ENCODE results near the gene CES2. TPM values are rescaled to one million over a fixed set of nuclear protein-coding genes. Genes with fewer than 3 reads are reported as not detected.

The CES2 gene
- total and polyA plus RNA-seq, 9 of the 15 experiments (the other 6 are each of a cell fraction or from before 2014, with no cell fraction given): 2.2 to 37.9 (median 24.4) TPM

DNA sequence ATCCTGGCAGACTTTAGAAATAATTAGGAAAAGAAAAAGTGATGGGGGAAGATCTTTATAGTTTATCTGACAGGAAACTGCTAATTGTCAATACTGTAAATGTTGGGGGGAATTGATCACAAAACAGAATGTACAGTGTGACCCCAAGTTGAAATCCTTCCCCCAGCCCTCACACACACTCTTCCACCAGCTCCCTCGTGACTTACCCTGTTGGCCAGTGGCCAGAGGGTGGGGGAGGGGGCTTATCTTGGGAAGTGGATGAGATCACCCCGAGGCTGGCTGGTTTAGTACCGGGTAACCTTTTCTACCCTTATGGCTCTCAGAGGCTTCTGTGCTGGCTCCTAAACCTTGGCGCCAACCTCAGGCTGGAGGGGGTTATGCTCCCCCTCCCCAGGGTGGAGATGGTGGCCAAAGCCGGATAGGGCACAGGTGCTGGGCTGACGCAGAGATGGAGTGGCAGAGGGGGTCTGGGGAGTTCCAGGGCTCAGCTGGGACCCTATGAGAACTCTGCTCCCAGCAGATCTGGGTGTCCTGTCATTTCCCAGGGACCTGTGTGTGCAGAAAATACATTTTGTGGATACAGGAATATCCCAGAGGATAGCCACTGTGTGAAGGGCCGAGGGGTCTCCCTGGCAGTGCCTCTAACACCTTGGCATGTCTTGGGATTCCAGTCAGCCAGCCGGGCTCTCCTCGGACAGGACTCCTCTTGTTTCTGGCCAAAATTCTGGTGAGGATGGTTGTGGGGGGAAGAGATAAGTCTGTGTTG is 35.2 kb upstream of the CES2 start (continued):
- TF ChIP-seq JUND (IDR thresholded peaks at IDR 0.05; ENCODE audit: borderline replicate concordance, low read depth, low read length) (peak; percentile 100), JUND (tag; IDR thresholded peaks at IDR 0.05; ENCODE audit: borderline replicate concordance, low read depth, low read length) (peak; percentile 99), TCF7L2 (IDR thresholded peaks at IDR 0.05; ENCODE audit: low read depth, low read length) (no peak), BRD9 (IDR thresholded peaks at IDR 0.05; ENCODE audit: low read depth, partially characterized antibody) (peak; percentile 92), MXI1 (IDR thresholded peaks at IDR 0.05; ENCODE audit: low read depth, low read length) (no peak), CBFA2T2 (conservative IDR thresholded peaks at IDR 0.05) (peak; percentile 46), POLR2A (conservative IDR thresholded peaks at IDR 0.05) (peak; percentile 69), HDAC6 (IDR thresholded peaks at IDR 0.05; ENCODE audit: low read depth, low read length) (no peak), ILK (tag; IDR thresholded peaks at IDR 0.05; ENCODE audit: borderline replicate concordance, low read depth) (no peak), L3MBTL2 (IDR thresholded peaks at IDR 0.05) (peak; percentile 83), STAG1 (CRISPR knock-in tag; IDR thresholded peaks at IDR 0.05; ENCODE audit: borderline replicate concordance) (no peak), SMARCC2 (IDR thresholded peaks at IDR 0.05; ENCODE audit: low read depth) (peak; percentile 82), KDM5B (IDR thresholded peaks at IDR 0.05; ENCODE audit: insufficient replicate concordance, low read depth, low read length) (peak; percentile 66), YY1 (IDR thresholded peaks at IDR 0.05; ENCODE audit: borderline replicate concordance in 1 of 3, control insufficient read depth in 1 of 3, extremely low read depth in 1 of 3, insufficient read depth in 3 of 3, insufficient read length in 1 of 3, insufficient replicate concordance in 2 of 3, low read depth in 1 of 3, low read length in 2 of 3) (peak in 1 of 3 experiments; percentile 14), NFIC (IDR thresholded peaks at IDR 0.05) (peak; percentile 100), EGR1 (conservative IDR thresholded peaks at IDR 0.05) (peak; percentile 4; the same call in 1 of the 2 replicates), NR4A1 (CRISPR knock-in tag; IDR thresholded peaks at IDR 0.05) (no peak), NR4A1 (tag; IDR thresholded peaks at IDR 0.05) (peak; percentile 17; the same call in 1 of the 2 replicates), CEBPB (tag; IDR thresholded peaks at IDR 0.05) (peak; percentile 5)
- TF ChIP-seq, protein P1, sequence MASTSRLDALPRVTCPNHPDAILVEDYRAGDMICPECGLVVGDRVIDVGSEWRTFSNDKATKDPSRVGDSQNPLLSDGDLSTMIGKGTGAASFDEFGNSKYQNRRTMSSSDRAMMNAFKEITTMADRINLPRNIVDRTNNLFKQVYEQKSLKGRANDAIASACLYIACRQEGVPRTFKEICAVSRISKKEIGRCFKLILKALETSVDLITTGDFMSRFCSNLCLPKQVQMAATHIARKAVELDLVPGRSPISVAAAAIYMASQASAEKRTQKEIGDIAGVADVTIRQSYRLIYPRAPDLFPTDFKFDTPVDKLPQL (IDR thresholded peaks at IDR 0.05; ENCODE audit: extremely low read depth, insufficient read length): peak; percentile 85
- TF ChIP-seq, protein P2, sequence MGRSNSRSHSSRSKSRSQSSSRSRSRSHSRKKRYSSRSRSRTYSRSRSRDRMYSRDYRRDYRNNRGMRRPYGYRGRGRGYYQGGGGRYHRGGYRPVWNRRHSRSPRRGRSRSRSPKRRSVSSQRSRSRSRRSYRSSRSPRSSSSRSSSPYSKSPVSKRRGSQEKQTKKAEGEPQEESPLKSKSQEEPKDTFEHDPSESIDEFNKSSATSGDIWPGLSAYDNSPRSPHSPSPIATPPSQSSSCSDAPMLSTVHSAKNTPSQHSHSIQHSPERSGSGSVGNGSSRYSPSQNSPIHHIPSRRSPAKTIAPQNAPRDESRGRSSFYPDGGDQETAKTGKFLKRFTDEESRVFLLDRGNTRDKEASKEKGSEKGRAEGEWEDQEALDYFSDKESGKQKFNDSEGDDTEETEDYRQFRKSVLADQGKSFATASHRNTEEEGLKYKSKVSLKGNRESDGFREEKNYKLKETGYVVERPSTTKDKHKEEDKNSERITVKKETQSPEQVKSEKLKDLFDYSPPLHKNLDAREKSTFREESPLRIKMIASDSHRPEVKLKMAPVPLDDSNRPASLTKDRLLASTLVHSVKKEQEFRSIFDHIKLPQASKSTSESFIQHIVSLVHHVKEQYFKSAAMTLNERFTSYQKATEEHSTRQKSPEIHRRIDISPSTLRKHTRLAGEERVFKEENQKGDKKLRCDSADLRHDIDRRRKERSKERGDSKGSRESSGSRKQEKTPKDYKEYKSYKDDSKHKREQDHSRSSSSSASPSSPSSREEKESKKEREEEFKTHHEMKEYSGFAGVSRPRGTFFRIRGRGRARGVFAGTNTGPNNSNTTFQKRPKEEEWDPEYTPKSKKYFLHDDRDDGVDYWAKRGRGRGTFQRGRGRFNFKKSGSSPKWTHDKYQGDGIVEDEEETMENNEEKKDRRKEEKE (IDR thresholded peaks at IDR 0.05; ENCODE audit: borderline replicate concordance in 1 of 2, control insufficient read depth in 1 of 2, low read depth in 2 of 2, low read length in 1 of 2): no peak
- TF ChIP-seq, protein P3, sequence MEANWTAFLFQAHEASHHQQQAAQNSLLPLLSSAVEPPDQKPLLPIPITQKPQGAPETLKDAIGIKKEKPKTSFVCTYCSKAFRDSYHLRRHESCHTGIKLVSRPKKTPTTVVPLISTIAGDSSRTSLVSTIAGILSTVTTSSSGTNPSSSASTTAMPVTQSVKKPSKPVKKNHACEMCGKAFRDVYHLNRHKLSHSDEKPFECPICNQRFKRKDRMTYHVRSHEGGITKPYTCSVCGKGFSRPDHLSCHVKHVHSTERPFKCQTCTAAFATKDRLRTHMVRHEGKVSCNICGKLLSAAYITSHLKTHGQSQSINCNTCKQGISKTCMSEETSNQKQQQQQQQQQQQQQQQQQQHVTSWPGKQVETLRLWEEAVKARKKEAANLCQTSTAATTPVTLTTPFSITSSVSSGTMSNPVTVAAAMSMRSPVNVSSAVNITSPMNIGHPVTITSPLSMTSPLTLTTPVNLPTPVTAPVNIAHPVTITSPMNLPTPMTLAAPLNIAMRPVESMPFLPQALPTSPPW (CRISPR knock-in tag; IDR thresholded peaks at IDR 0.05): peak; percentile 78
